Upper lobe of left lung (tissue), 6 donors: ENCODE results near the gene VLDLR. TPM values are rescaled to one million over a fixed set of nuclear protein-coding genes. Genes with fewer than 3 reads are reported as not detected.

Source experiments
- ATAC-seq, 2 donors: fragments of 200-7000 bp; cut with Tn5 transposase; one replicate each; pipeline ENCODE4 v1.9.1; 2022; ENCODE audit warnings: mild to moderate bottlenecking in 2 of 2, moderate library complexity in 2 of 2; ENCODE audit not compliant: low FRiP score in 2 of 2
- DNase-seq, 2 donors: peaks; one replicate each; pipeline ENCODE4 v3.0.0-alpha.2; 2019 to 2020
- H3K27ac ChIP-seq, 4 donors: fragments of 200-600 bp; sonication (generic); one replicate each; pipeline ENCODE4 v1.5.1; 2016 to 2019
- H3K27me3 ChIP-seq, 4 donors: fragments of 200-600 bp; sonication (generic); one replicate each; pipeline ENCODE4 v1.5.1; 2017 to 2019
- H3K36me3 ChIP-seq, 4 donors: fragments of 200-600 bp; sonication (generic); one replicate each; pipeline ENCODE4 v1.5.1; 2016 to 2019
- H3K4me1 ChIP-seq, 4 donors: fragments of 200-600 bp; sonication (generic); one replicate each; pipeline ENCODE4 v1.5.1; 2018 to 2019
- H3K4me3 ChIP-seq, 4 donors: fragments of 200-600 bp; sonication (generic); one replicate each; pipeline ENCODE4 v1.5.1; 2017 to 2019; ENCODE audit warnings: mild to moderate bottlenecking in 2 of 4, moderate library complexity in 1 of 4
- H3K9me3 ChIP-seq, 4 donors: fragments of 200-600 bp; sonication (generic); one replicate each; pipeline ENCODE4 v1.5.1; 2018 to 2019
- EP300 ChIP-seq, 4 donors: sonication (generic); formaldehyde crosslinking; IDR thresholded peaks; one replicate each; pipeline ENCODE4 v1.5.1; 2017; ENCODE audit warnings: antibody characterized with exemption in 4 of 4, control low read depth in 2 of 4
- POLR2A ChIP-seq, 4 donors: fragments of 450-650 bp; IDR thresholded peaks; one replicate each; pipeline ENCODE4 v1.5.1; 2016 to 2017; ENCODE audit warnings: antibody characterized with exemption in 4 of 4, mild to moderate bottlenecking in 2 of 4
- POLR2AphosphoS5 ChIP-seq, 2 donors: sonication (generic); formaldehyde crosslinking; IDR thresholded peaks; one replicate each; pipeline ENCODE4 v1.5.1; 2017; ENCODE audit warnings: antibody characterized with exemption in 2 of 2
- WGBS, 2 donors: methylation state at CpG; one replicate each; pipeline ENCODE4 v1.1.5; 2017 to 2018; 5-methylcytosine and 5-hydroxymethylcytosine counted together
- total RNA-seq, 6 donors: library from RNA; depleted of rRNA in 4 of 6; stranded (reverse); fragments of >200 nt in 4 of 6; gene quantifications; one replicate each; pipeline versions ENCODE4 v1.1.0 to v1.2.1, GENCODE V29; 2016 to 2021
- TF ChIP-seq, protein P1 (sequence below), 6 experiments: fragments of 450-650 bp in 4 of 6; fragments of 200-600 bp in 2 of 6; sonication (generic) in 2 of 6; IDR thresholded peaks; one replicate each; pipeline ENCODE4 v1.5.1; 2016 to 2019; ENCODE audit warnings: antibody characterized with exemption in 6 of 6
- donor health status: DM: no; HTN: no; CAD: no; lungs with moderate emphysema.
- donor health status: DM: no; HTN: yes; CAD: no; lungs with severe emphysema.

The VLDLR gene
- total RNA-seq, 6 donors from 2014 or later, result 3.1 to 25.3 (median 11.9) TPM

GRCh38 chr9:2638871-2639673 is 17.5 kb downstream of the VLDLR start:
- TF ChIP-seq POLR2AphosphoS5 (IDR thresholded peaks at IDR 0.05) (no peak), POLR2A (IDR thresholded peaks at IDR 0.05) (no peak), EP300 (IDR thresholded peaks at IDR 0.05) (no peak)
- TF ChIP-seq, protein P1, sequence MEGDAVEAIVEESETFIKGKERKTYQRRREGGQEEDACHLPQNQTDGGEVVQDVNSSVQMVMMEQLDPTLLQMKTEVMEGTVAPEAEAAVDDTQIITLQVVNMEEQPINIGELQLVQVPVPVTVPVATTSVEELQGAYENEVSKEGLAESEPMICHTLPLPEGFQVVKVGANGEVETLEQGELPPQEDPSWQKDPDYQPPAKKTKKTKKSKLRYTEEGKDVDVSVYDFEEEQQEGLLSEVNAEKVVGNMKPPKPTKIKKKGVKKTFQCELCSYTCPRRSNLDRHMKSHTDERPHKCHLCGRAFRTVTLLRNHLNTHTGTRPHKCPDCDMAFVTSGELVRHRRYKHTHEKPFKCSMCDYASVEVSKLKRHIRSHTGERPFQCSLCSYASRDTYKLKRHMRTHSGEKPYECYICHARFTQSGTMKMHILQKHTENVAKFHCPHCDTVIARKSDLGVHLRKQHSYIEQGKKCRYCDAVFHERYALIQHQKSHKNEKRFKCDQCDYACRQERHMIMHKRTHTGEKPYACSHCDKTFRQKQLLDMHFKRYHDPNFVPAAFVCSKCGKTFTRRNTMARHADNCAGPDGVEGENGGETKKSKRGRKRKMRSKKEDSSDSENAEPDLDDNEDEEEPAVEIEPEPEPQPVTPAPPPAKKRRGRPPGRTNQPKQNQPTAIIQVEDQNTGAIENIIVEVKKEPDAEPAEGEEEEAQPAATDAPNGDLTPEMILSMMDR (IDR thresholded peaks at IDR 0.05), result no peak
- Histone ChIP-seq H3K27me3 (no peaks in the 10 kb centered on the region), H3K27ac (no peak overlapping the region), H3K36me3 (peaks cover 0 to 26% (median 4%) of the 10 kb centered on the region in 4 donors), H3K4me1 (no peaks in the 10 kb centered on the region), H3K9me3 (no peaks in the 10 kb centered on the region), H3K4me3 (no peak overlapping the region)
- WGBS, 2 donors, result 72 to 73% methylated on average over 3 of the region's 3 CpGs
- ATAC-seq (no peak), DNase-seq (no peak)

GRCh38 chr9:2639786-2640185 is 18.2 kb downstream of the VLDLR start:
- H3K4me1 ChIP-seq, result no peaks in the 10 kb centered on the region
- H3K9me3 ChIP-seq, result no peaks in the 10 kb centered on the region
- TF ChIP-seq EP300 (IDR thresholded peaks at IDR 0.05) (no peak), POLR2A (IDR thresholded peaks at IDR 0.05) (no peak), POLR2AphosphoS5 (IDR thresholded peaks at IDR 0.05) (no peak)
- TF ChIP-seq, protein P1 (IDR thresholded peaks at IDR 0.05), result no peak
- no peaks in the 10 kb centered on the region for H3K27me3 ChIP-seq
- peaks cover 0 to 32% (median 4%) of the 10 kb centered on the region in 4 donors for H3K36me3 ChIP-seq
- DNase-seq (no peak), ATAC-seq (no peak)
- no peak overlapping the region for H3K4me3 ChIP-seq
- no peak overlapping the region for H3K27ac ChIP-seq
- 79 to 80% methylated on average over 7 of the region's 7 CpGs for WGBS, 2 donors

DNA sequence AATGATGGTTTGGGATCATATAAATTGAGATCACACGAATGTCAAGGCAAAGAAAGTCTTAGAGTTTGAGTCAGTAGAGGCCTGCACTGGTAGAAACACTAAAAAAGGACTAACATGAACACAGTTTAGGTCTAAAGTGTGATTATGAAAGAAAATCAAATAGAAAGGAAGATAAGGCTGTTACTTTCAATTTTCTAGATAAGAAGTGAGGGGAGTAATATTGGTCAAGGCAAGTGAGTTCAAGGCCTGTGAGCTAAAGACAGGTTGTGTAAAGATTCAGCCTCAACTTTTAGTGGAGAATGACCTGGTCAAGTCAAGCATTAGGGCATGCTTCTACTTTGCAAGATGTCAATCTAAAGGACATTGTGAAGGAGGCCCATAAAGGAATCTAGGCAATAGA is 19.0 kb downstream of the VLDLR start:
- Histone ChIP-seq H3K4me3 (no peak overlapping the region), H3K36me3 (peaks cover 0 to 38% (median 7%) of the 10 kb centered on the region in 4 donors), H3K27me3 (no peaks in the 10 kb centered on the region), H3K9me3 (no peaks in the 10 kb centered on the region), H3K4me1 (no peaks in the 10 kb centered on the region), H3K27ac (no peak overlapping the region)
- TF ChIP-seq EP300 (IDR thresholded peaks at IDR 0.05) (no peak), POLR2A (IDR thresholded peaks at IDR 0.05) (no peak), POLR2AphosphoS5 (IDR thresholded peaks at IDR 0.05) (no peak)
- TF ChIP-seq, protein P1 (IDR thresholded peaks at IDR 0.05), result no peak
- ATAC-seq (no peak), DNase-seq (no peak)
- 69 to 89% methylated on average over 1 of the region's 1 CpG for WGBS, 2 donors

DNA sequence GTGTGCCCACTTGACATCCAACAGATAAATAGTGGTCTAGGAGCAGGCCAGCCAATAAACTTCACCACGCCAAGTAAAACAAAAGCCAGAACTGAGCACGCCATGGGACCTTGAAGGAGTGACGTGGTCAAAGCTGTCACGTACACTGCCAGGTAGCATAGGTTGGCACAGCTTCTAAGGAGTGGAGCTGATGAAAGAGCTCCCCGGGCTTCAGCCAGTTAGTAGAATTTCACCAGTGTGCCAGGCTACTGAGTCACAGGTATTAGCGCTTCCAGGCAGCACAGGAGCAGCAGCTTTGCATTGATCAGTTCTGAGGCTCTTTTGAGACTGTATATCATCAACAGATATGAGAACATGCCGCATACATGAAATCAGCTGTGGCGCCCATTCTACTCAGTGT is 19.4 kb downstream of the VLDLR start:
- H3K27me3 ChIP-seq, result no peaks in the 10 kb centered on the region
- TF ChIP-seq POLR2AphosphoS5 (IDR thresholded peaks at IDR 0.05) (no peak), EP300 (IDR thresholded peaks at IDR 0.05) (no peak), POLR2A (IDR thresholded peaks at IDR 0.05) (no peak)
- TF ChIP-seq, protein P1 (IDR thresholded peaks at IDR 0.05), result no peak
- DNase-seq (no peak), ATAC-seq (no peak)
- no peak overlapping the region for H3K27ac ChIP-seq
- H3K4me1 ChIP-seq, result no peaks in the 10 kb centered on the region
- H3K4me3 ChIP-seq, result no peak overlapping the region
- 92 to 93% methylated on average over 7 to 8 of the region's 8 CpGs for WGBS, 2 donors
- H3K36me3 ChIP-seq, result peaks cover 0 to 39% (median 7%) of the 10 kb centered on the region in 4 donors
- H3K9me3 ChIP-seq, result no peaks in the 10 kb centered on the region

DNA sequence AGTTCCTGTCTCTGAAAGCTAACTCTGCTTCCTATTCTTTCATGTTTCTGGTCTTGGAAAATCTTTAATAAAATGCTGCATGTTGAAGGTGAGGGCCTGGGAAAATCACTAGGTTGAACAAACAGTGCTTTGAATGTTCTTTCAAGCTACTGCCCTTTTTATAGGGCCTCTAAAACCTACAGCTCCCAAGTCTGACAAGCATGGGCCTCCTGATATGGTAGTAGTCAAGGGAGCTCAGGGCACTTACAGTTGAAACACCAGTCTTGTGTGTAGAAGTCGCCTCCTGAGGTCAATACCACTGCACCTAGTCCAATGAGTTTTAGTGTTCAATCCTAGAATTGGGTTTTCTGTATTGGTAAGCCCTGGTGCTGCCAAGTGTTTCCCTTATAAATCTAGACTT is 20.5 kb downstream of the VLDLR start:
- WGBS, 2 donors, result 100% methylated on average over 1 of the region's 1 CpG
- H3K9me3 ChIP-seq, result no peaks in the 10 kb centered on the region
- H3K27me3 ChIP-seq, result no peaks in the 10 kb centered on the region
- no peak for ATAC-seq
- no peaks in the 10 kb centered on the region for H3K4me1 ChIP-seq
- no peak overlapping the region for H3K4me3 ChIP-seq
- peaks cover 0 to 50% (median 7%) of the 10 kb centered on the region in 4 donors for H3K36me3 ChIP-seq
- TF ChIP-seq, protein P1 (IDR thresholded peaks at IDR 0.05), result no peak
- TF ChIP-seq POLR2AphosphoS5 (IDR thresholded peaks at IDR 0.05), result no peak
- no peak for TF ChIP-seq EP300 (IDR thresholded peaks at IDR 0.05)
- no peak for TF ChIP-seq POLR2A (IDR thresholded peaks at IDR 0.05)
- no peak overlapping the region for H3K27ac ChIP-seq
- DNase-seq, result no peak
